Right kidney (tissue), 9 donors: Measurements from ENCODE around the gene OR52E2.
"Not testable (repeated sequence)": the region's sequence is repeated elsewhere in the genome, so short reads cannot be mapped to it uniquely, and the experiment has no call there.

Experiments
- DNase-seq: peaks from one replicate; pipeline ENCODE4 v3.0.0-alpha.2; 2016
- long read RNA-seq, 8 donors: transcript quantifications; one replicate each; lab custom pipeline, GENCODE V29; 2026

Gene OR52E2
- long read RNA-seq, donor 1, result 0 reads
- long read RNA-seq, donor 2, result 0 reads
- long read RNA-seq, donor 3, result 0 reads
- long read RNA-seq, donor 4, result 0 reads
- long read RNA-seq, donor 5, result 0 reads
- long read RNA-seq, donor 6, result 0 reads
- long read RNA-seq, donor 7, result 0 reads
- long read RNA-seq, donor 8, result 0 reads

DNA sequence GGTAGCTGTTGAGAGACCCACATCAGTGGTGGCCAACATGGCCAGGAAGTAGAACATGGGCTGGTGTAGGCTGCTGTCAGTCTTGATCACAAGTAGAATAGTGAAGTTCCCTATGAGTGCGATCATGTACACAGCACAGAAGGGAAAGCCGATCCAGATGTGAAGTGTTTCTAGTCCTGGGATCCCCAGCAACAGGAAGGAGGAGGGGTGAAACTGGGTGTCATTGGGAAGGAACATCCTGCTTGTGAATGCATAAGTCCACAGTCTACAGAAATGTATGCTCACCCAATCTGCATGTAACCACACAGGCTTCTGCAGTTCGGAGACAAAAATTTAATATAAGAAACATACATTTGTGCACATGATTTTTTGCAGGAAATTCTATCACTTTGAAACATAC, at the start of gene OR52E2:
Gene OR52E2 (minus strand): TSS at position 237 of the 400 bp plus-strand sequence. CDS start 0 bp downstream, at position 237.
- DNase-seq, result no peak

GRCh38 chr11:5107285-5107684, 47.9 kb upstream of the OR52E2 start:
- DNase-seq, result no peak

- no peak for DNase-seq
These were observed 43.6 kb upstream of the OR52E2 start for GRCh38 chr11:5103066-5103465.

- no peak for DNase-seq
These were observed 42.8 kb upstream of the OR52E2 start for GRCh38 chr11:5102246-5102645.

DNA sequence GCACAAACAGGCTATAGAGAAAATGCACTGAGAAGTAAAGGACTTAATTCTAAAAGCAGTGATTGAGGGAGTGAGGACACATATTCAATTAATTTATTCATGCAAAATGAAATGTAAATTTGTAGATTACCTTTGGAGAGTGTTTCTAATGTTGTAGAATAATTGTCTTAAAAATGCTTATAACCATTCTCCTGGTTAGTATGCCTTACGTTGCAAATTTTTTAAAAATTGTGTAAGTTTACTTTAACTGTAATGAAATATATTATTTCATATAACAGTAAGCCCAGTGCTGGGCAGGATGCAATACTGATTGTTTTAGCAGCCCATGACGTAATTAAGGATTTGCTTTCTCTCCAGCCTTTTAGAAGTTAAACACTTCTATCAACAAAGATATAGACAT, 36.6 kb upstream of the OR52E2 start:
- no peak for DNase-seq

DNA sequence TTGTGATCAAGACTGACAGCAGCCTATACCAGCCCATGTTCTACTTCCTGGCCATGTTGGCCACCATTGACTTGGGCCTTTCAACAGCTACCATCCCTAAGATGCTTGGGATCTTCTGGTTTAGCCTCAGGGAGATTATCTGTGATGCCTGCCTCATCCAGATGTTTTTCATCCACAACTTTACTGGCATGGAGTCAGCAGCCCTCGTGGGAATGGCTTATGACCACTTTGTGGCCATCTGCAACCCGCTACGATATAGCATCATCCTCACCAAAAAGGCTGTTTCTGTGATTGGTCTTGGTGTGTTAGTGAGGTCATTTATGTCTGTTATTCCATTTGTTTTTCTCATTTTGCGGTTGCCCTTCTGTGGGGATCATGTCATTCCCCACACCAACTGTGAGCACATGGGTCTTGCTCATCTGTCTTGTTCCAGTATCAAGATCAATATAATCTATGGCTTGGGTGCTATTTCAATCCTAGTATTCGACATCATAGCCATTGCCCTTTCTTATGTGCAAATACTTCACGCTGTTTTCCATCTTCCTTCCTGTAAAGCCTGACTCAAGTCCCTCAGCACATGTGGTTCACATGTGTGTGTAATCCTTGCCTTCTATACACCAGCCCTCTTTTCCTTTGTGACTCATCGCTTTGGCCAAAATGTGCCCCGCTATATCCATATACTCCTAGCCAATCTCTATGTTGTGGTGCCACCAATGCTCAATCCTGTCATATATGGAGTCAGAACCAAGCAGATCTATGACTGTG, 33.6 kb upstream of the OR52E2 start:
- DNase-seq, result no peak

DNA sequence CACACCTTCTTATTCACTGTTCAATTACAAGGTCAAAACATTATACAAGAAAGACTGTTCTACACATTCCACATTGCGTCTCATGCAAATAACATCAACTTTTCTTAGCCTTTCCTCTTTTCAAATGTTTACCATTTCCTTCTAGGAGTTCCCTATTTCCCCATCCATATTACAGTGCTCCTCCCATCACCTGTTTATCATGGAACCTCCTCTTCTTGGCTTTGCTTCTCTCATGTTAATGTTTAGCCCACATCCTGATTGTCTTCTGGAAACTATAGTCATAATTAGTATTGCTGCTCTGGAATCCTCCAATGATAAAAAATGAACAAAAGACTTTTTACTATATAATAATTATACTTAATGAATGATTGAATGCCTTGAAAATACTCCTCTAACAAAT, 31.2 kb upstream of the OR52E2 start:
- DNase-seq, result no peak

DNA sequence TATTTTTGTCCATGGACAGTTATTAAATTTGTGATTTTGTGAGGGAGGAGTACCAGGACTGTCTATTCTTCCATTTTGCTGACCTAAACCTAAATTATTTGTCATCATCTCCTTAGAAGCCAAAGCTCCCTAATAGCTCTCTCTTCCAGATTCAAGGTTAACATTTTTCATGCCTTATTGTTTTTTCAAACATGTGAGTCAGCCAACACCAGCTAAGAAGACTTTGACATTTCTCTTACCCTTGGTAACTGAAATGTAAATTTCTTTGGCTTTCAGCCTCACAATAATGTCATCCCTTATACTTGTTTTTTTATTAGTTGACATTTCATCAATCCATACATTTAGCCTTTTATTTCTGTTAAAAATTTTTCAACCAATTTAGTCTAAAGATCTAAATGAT, 29.1 kb upstream of the OR52E2 start:
- no peak for DNase-seq

DNA sequence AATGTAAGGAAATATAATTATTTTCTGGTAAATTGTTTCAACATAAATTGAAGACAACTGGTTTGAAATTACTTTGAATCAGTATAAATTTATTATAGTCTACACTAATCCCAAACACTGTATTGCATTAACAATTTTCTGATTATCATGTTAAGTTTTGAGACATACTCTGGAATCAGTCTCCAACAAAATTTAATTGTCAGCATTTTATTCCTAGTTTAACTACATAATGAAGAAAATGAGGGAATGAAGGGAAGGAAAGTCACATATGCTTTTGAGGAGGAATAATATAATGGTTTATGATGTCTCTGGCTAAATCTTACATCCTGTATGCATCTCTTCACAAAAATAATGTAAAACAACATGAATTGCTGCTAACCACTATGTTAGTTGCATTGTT, 24.2 kb upstream of the OR52E2 start:
- no peak for DNase-seq

- DNase-seq, result no peak
These were observed 22.0 kb upstream of the OR52E2 start for GRCh38 chr11:5081405-5081804.

- no peak for DNase-seq
These were observed 12.4 kb upstream of the OR52E2 start for GRCh38 chr11:5071799-5072198.

GRCh38 chr11:5069272-5069671, 9.8 kb upstream of the OR52E2 start, which contains the start of gene OR52E1:
TSS of gene OR52E1 (plus strand) at chr11:5069572.
- no peak for DNase-seq

- no peak for DNase-seq
These were observed 5.6 kb upstream of the OR52E2 start for GRCh38 chr11:5065027-5065426.

DNA sequence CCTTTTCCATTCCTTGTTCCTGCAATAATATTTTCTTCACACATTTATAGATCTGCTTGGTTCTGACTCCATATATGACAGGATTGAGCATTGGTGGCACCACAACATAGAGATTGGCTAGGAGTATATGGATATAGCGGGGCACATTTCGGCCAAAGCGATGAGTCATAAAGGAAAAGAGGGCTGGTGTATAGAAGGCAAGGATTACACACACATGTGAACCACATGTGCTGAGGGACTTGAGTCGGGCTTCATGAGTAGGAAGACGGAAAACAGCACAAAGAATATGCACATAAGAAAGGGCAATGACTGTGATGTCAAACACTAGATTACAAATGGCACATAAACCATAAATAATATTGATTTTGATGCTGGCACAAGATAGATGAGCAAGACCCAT, 748 bp downstream of the OR52E2 start:
- not testable (repeated sequence) for DNase-seq

GRCh38 chr11:5046754-5047330, 12.6 kb downstream of the OR52E2 start:
- no peak for DNase-seq

DNA sequence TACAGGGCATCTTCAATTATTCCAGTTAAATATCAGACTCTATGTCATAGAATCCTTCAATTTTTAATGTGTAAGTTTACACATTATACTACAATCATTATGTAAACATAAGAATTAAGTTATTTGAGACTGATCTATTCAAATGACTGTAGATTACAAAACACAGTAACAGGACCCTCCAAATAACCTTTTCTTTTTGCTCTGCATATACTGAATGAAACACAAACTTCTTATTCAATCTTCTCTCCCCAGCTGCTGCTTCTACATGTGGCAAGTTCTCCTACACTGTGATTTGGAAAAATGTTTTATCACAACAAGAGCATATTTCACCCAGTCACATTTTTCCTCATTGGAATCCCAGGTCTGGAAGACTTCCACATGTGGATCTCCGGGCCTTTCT, 13.2 kb downstream of the OR52E2 start, which contains the start of gene OR52J3:
Gene OR52J3 (plus strand): TSS at position 301 of the 400 bp plus-strand sequence. CDS start 0 bp downstream, at position 301.
- DNase-seq, result no peak

DNA sequence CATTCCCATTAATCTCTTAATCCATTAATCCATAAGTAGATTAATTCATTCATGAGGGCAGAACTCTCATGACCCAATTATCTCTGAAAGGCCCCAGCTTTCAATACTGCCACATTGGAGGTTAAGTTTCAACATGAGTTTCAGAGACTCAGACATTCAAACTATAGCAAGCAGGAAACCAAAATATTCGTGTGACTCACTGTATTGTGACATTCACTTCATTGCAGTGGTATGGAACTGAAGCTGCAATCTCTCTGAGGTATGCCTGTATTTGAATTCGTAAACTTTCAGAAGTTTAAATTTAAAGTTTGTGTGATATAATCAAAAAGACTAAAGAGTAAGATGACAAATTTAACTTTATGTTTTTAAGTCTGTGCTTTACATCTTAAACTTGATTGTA, 16.0 kb downstream of the OR52E2 start:
- DNase-seq, result no peak

- DNase-seq, result no peak
These were observed 17.3 kb downstream of the OR52E2 start for GRCh38 chr11:5042091-5042490.

- no peak for DNase-seq
These were observed 18.6 kb downstream of the OR52E2 start for GRCh38 chr11:5040876-5041275.

GRCh38 chr11:5038341-5038740, 21.1 kb downstream of the OR52E2 start:
- DNase-seq, result no peak

- no peak for DNase-seq
These were observed 21.5 kb downstream of the OR52E2 start for GRCh38 chr11:5037926-5038325.

GRCh38 chr11:5036669-5037068, 22.8 kb downstream of the OR52E2 start:
- DNase-seq, result no peak

DNA sequence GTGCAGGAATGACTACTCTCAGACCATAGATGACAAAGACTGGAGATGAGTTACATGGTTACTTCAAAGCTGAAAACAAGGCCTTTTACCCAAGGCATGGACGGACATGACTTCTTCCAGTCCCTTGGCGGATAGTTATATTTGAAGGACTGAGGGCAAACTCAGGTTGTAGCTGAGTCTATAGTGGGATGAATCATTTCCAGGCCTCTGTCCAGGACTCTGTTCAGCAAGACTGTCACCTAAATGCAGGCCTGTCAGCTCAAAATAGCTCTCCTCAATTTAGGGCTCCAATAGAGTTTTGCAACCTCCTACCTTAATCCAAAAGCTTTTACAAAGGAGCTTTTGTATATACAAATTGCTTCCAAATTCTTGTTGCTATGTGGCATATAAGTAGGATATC, 37.4 kb downstream of the OR52E2 start:
- no peak for DNase-seq

- no peak for DNase-seq
These were observed 46.4 kb downstream of the OR52E2 start for GRCh38 chr11:5013012-5013411.
